Gastrocnemius medialis (tissue), 4 donors: ENCODE results near the gene PRICKLE1. TPM values are rescaled to one million over a fixed set of nuclear protein-coding genes. Genes with fewer than 3 reads are reported as not detected.

ENCODE experiments used
- ATAC-seq, 2 donors: fragments of 150-250 bp; one replicate each; pipeline ENCODE4 v1.9.1; 2016
- DNase-seq, 2 donors: peaks; one replicate each; pipeline ENCODE4 v3.0.0-alpha.2; 2019
- H3K27ac ChIP-seq, 4 donors: fragments of 200-600 bp; sonication (generic); 1 replicate in 1 of 4; 2 replicates in 3 of 4; pipeline ENCODE4 v1.5.1; 2016 to 2018; ENCODE audit warnings: mild to moderate bottlenecking in 2 of 4, moderate library complexity in 1 of 4
- H3K27me3 ChIP-seq, 3 donors: fragments of 200-600 bp; sonication (generic) in 2 of 3; 1 replicate in 1 of 3; 2 replicates in 2 of 3; pipeline versions ENCODE4 v1.5.1 to v1.6.0; 2016 to 2019; ENCODE audit warnings: mild to moderate bottlenecking in 1 of 3, moderate library complexity in 1 of 3
- H3K36me3 ChIP-seq, 2 donors: fragments of 200-600 bp; sonication (generic) in 1 of 2; one replicate each; pipeline ENCODE4 v1.5.1; 2017 to 2018
- H3K4me1 ChIP-seq, 2 donors: fragments of 200-600 bp; sonication (generic) in 1 of 2; one replicate each; pipeline ENCODE4 v1.5.1; 2016 to 2017; ENCODE audit warnings: mild to moderate bottlenecking in 2 of 2
- H3K4me3 ChIP-seq, 4 donors: fragments of 200-600 bp; sonication (generic) in 3 of 4; 1 replicate in 1 of 4; 2 replicates in 3 of 4; pipeline ENCODE4 v1.5.1; 2016 to 2019; ENCODE audit warnings: mild to moderate bottlenecking in 2 of 4
- H3K9me3 ChIP-seq, 3 donors: fragments of 200-600 bp; sonication (generic) in 2 of 3; 1 replicate in 1 of 3; 2 replicates in 2 of 3; pipeline ENCODE4 v1.5.1; 2016 to 2019
- POLR2A ChIP-seq, 2 donors: fragments of 450-650 bp; IDR thresholded peaks; one replicate each; pipeline ENCODE4 v1.6.1; 2017; ENCODE audit warnings: antibody characterized with exemption in 2 of 2, mild to moderate bottlenecking in 2 of 2, moderate library complexity in 2 of 2
- in situ Hi-C, 4 donors: fragments of 200-750 bp; cut with MboI; loops; one replicate each; pipeline versions ENCODE4 v1.15.0 to v1.8.0; 2017; ENCODE audit warnings: low sequenced_read_pairs in 4 of 4
- intact Hi-C: fragments of 100-400 bp; cut with DNase I; formaldehyde crosslinking; loops from one replicate; pipeline ENCODE4 v1.15.1; 2023; ENCODE audit warnings: low total_unique reads
- total RNA-seq, 4 donors: library from RNA; depleted of rRNA; stranded (reverse); fragments of >200 nt; gene quantifications; one replicate each; pipeline versions ENCODE4 v1.1.0 to v1.2.3, GENCODE V29; 2016
- TF ChIP-seq, protein P1 (sequence below), 5 experiments: fragments of 450-650 bp in 3 of 5; fragments of 200-600 bp in 2 of 5; sonication (generic) in 2 of 5; IDR thresholded peaks in 4 of 5; conservative IDR thresholded peaks in 1 of 5; 1 replicate in 4 of 5; 2 replicates in 1 of 5; pipeline ENCODE4 v1.5.1; 2016 to 2019; ENCODE audit warnings: antibody characterized with exemption in 5 of 5, mild to moderate bottlenecking in 3 of 5, moderate library complexity in 3 of 5

Gene PRICKLE1
- total RNA-seq, 4 donors from 2014 or later = 0.87 to 9.2 (median 3.6) TPM

DNA sequence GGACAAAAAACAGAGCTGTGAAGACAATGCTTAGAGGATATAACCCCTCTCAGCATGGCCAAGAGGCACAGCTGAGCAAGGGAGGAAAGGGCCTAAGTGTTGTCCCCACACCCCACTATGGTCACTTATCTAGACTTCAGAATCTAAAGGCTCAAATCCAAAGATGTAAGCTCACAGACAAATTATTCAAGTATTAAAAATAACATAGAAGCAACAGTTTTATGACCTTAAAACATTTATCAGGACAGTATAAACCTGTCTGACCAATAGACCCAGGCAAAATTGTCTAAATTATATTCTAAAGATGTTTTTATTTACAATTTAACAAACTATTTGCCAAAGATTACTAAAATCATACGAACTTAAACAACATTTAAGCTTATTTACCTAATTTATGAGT is 28.1 kb upstream of the PRICKLE1 start:
- Histone ChIP-seq H3K4me1 (no peaks in the 10 kb centered on the region), H3K9me3 (peaks cover 0 to 9% (median 0%) of the 10 kb centered on the region in 3 donors), H3K36me3 (no peaks in the 10 kb centered on the region), H3K27ac (no peak overlapping the region), H3K27me3 (no peaks in the 10 kb centered on the region), H3K4me3 (no peak overlapping the region)
- no peak for TF ChIP-seq POLR2A (IDR thresholded peaks at IDR 0.05)
- TF ChIP-seq, protein P1, sequence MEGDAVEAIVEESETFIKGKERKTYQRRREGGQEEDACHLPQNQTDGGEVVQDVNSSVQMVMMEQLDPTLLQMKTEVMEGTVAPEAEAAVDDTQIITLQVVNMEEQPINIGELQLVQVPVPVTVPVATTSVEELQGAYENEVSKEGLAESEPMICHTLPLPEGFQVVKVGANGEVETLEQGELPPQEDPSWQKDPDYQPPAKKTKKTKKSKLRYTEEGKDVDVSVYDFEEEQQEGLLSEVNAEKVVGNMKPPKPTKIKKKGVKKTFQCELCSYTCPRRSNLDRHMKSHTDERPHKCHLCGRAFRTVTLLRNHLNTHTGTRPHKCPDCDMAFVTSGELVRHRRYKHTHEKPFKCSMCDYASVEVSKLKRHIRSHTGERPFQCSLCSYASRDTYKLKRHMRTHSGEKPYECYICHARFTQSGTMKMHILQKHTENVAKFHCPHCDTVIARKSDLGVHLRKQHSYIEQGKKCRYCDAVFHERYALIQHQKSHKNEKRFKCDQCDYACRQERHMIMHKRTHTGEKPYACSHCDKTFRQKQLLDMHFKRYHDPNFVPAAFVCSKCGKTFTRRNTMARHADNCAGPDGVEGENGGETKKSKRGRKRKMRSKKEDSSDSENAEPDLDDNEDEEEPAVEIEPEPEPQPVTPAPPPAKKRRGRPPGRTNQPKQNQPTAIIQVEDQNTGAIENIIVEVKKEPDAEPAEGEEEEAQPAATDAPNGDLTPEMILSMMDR (IDR thresholded peaks at IDR 0.05 in 4 of 5, conservative IDR thresholded peaks at IDR 0.05 in 1 of 5) = no peak
- intact Hi-C loops = no loop called here
- no peak for DNase-seq
- in situ Hi-C loops = no loop called here
- ATAC-seq = no peak

DNA sequence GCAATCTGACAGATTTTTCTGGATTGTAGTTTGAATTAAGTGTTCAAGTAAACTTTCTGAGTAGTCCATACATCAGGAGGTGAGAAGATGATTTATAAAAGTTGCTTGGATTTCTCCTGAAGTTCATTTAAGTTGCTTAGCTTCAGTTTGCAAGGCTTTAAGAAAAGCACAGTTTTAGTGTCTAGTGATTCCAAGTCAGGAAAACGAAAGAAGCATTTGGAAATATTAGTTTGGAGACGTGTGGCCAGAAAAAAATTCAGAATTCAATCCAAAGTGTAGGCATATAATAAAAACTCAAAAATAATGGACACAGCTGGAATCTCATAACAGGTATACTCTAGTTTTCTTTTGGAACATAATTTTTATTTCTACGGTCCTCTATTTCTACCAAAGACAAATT is 25.5 kb upstream of the PRICKLE1 start:
- ATAC-seq (no peak), DNase-seq (no peak)
- H3K9me3 ChIP-seq = peaks cover 0 to 9% (median 0%) of the 10 kb centered on the region in 3 donors
- TF ChIP-seq POLR2A (IDR thresholded peaks at IDR 0.05) = no peak
- TF ChIP-seq, protein P1 (IDR thresholded peaks at IDR 0.05 in 4 of 5, conservative IDR thresholded peaks at IDR 0.05 in 1 of 5) = no peak
- no peaks in the 10 kb centered on the region for H3K4me1 ChIP-seq
- no peaks in the 10 kb centered on the region for H3K36me3 ChIP-seq
- intact Hi-C loops (no loop called here), in situ Hi-C loops (no loop called here)
- H3K27me3 ChIP-seq = no peaks in the 10 kb centered on the region
- no peak overlapping the region for H3K27ac ChIP-seq
- H3K4me3 ChIP-seq = no peak overlapping the region

DNA sequence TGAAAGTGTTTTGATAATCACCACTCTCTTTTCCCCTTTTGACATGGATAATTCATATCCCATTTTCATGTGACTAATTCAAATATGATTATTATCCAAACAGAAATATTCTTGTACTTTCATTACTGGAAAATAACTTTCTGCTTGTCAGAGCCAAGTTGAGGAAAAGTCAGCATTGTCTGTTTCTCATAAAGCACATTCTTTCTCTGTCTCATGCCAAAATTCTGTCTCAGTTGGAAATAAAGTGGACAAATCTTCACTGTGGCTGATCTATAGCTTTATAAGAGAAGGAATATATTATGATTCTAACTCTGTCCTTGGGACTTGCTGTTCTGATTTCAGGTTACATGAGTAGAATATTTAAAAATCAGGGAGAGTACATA is 22.7 kb upstream of the PRICKLE1 start:
- TF ChIP-seq, protein P1 (IDR thresholded peaks at IDR 0.05 in 4 of 5, conservative IDR thresholded peaks at IDR 0.05 in 1 of 5) = no peak
- no peak for TF ChIP-seq POLR2A (IDR thresholded peaks at IDR 0.05)
- no peak overlapping the region for H3K27ac ChIP-seq
- H3K9me3 ChIP-seq = peaks cover 0 to under 1% (median 0%) of the 10 kb centered on the region in 3 donors
- DNase-seq (no peak), ATAC-seq (no peak)
- H3K4me1 ChIP-seq = no peaks in the 10 kb centered on the region
- in situ Hi-C loops = no loop called here
- no peaks in the 10 kb centered on the region for H3K27me3 ChIP-seq
- no peaks in the 10 kb centered on the region for H3K36me3 ChIP-seq
- H3K4me3 ChIP-seq = no peak overlapping the region
- intact Hi-C loops = no loop called here

DNA sequence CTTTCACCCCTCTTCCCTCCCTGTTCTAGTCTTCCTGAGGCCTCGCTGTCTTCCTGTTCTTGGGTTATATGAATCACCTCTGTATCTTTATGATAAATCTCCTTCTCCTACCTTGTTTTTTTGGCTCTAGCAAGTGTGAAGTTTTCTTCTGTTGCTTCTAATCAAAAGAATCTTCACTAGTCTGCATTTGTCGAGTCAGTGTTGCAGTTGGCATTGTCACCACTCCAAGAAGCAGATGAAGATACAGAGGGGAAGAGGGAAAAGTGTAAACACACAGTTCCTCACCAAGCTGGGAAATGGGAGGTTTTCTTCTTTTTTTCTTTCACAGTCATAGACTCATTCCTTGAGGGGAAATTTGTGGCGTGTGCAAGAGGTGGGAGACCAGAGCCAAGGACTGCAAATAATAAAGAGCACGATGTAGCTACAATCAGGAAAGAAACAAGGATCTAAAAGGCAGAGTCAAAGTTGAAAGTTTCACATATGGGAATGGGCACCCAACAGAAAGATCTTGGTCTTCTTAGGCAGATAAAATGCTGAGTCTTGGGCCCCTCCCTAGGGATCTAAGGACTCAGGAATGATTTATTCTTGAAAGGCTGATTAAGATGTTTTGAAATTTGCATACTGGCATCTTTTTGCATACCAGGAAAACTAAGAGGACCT is 22.2 kb upstream of the PRICKLE1 start:
- TF ChIP-seq, protein P1 (IDR thresholded peaks at IDR 0.05 in 4 of 5, conservative IDR thresholded peaks at IDR 0.05 in 1 of 5) = no peak
- no peak for TF ChIP-seq POLR2A (IDR thresholded peaks at IDR 0.05)
- Histone ChIP-seq H3K4me3 (no peak overlapping the region), H3K9me3 (no peaks in the 10 kb centered on the region), H3K27ac (no peak overlapping the region), H3K27me3 (no peaks in the 10 kb centered on the region), H3K36me3 (no peaks in the 10 kb centered on the region), H3K4me1 (no peaks in the 10 kb centered on the region)
- ATAC-seq (no peak), DNase-seq (no peak)
- intact Hi-C loops = no loop called here
- in situ Hi-C loops = no loop called here

DNA sequence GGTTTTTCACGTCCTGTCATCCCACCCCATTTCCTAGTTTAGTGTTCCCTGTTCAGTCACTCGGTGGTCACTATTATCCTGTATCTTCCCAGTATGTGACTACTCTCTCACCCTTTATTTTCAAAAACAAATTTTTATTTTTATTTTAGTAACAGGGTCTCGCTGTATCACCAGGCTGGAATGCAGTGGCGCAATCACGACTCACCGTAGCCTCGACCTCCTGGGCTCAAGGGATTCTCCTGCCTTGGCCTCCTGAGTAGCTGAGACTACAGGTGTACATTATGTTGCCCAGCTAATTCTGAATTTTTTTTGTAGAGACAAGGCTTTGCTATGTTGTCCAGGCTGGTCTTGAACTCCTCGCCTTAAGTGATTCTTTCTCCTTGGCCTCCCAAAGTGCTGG is 20.1 kb upstream of the PRICKLE1 start:
- ATAC-seq (no peak), DNase-seq (no peak)
- Histone ChIP-seq H3K27me3 (no peaks in the 10 kb centered on the region), H3K36me3 (no peaks in the 10 kb centered on the region), H3K27ac (no peak overlapping the region), H3K9me3 (no peaks in the 10 kb centered on the region), H3K4me1 (no peaks in the 10 kb centered on the region), H3K4me3 (no peak overlapping the region)
- intact Hi-C loops (no loop called here), in situ Hi-C loops (no loop called here)
- no peak for TF ChIP-seq POLR2A (IDR thresholded peaks at IDR 0.05)
- TF ChIP-seq, protein P1 (IDR thresholded peaks at IDR 0.05 in 4 of 5, conservative IDR thresholded peaks at IDR 0.05 in 1 of 5) = no peak
